BLaER1 (cell line): ENCODE results near the gene BMP6.
A peak's percentile ranks its signal among the peaks of the same experiment; 100 is the strongest.
"Not testable (repeated sequence)": the region's sequence is repeated elsewhere in the genome, so short reads cannot be mapped to it uniquely, and the experiment has no call there.

Experiments used
- H3K27ac ChIP-seq: shearing (Covaris generic); formaldehyde crosslinking; 2 replicates; pipeline ENCODE4 v1.8.1; 2022
- H3K27me3 ChIP-seq: shearing (Covaris generic); formaldehyde crosslinking; 2 replicates; pipeline ENCODE4 v1.8.1; 2022
- H3K36me3 ChIP-seq: shearing (Covaris generic); formaldehyde crosslinking; 2 replicates; pipeline ENCODE4 v1.8.1; 2022
- H3K4me1 ChIP-seq: shearing (Covaris generic); formaldehyde crosslinking; 2 replicates; pipeline ENCODE4 v1.8.1; 2022
- H3K4me2 ChIP-seq: shearing (Covaris generic); formaldehyde crosslinking; 2 replicates; pipeline ENCODE4 v1.8.1; 2022
- H3K4me3 ChIP-seq: shearing (Covaris generic); formaldehyde crosslinking; 2 replicates; pipeline ENCODE4 v1.8.1; 2022
- H3K9ac ChIP-seq: shearing (Covaris generic); formaldehyde crosslinking; 2 replicates; pipeline ENCODE4 v1.8.1; 2022
- H3K9me3 ChIP-seq: shearing (Covaris generic); formaldehyde crosslinking; 2 replicates; pipeline ENCODE4 v1.8.1; 2022
- H4K20me1 ChIP-seq: shearing (Covaris generic); formaldehyde crosslinking; 2 replicates; pipeline ENCODE4 v1.8.1; 2022
- Cebpa-rat ChIP-seq: shearing (Covaris generic); IDR thresholded peaks from 2 replicates; pipeline ENCODE4 v1.8.1; 2022

Gene BMP6

GRCh38 chr6:7887278-7887991 is 161.5 kb downstream of the BMP6 start:
- H3K27ac ChIP-seq: peak overlapping the region; percentile 18; the same call in 1 of the 2 replicates
- H3K27me3 ChIP-seq: no peaks in the 10 kb centered on the region
- H3K9ac ChIP-seq: no peak overlapping the region
- H3K4me2 ChIP-seq: 0 out of 2 replicates have a peak overlapping the region, but pooled peaks have one; percentile 28
- H3K4me1 ChIP-seq: peaks cover 12% of the 10 kb centered on the region
- peaks cover 15% of the 10 kb centered on the region; the same call in 1 of the 2 replicates for H4K20me1 ChIP-seq
- no peak for TF ChIP-seq Cebpa-rat
- H3K36me3 ChIP-seq: peaks cover 100% of the 10 kb centered on the region
- 0 out of 2 replicates have a peak, but pooled peaks cover under 1% of the 10 kb centered on the region for H3K9me3 ChIP-seq
- no peak overlapping the region for H3K4me3 ChIP-seq

- peaks cover 100% of the 10 kb centered on the region for H3K36me3 ChIP-seq
These were observed 162.9 kb downstream of the BMP6 start for GRCh38 chr6:7888587-7889357.

DNA sequence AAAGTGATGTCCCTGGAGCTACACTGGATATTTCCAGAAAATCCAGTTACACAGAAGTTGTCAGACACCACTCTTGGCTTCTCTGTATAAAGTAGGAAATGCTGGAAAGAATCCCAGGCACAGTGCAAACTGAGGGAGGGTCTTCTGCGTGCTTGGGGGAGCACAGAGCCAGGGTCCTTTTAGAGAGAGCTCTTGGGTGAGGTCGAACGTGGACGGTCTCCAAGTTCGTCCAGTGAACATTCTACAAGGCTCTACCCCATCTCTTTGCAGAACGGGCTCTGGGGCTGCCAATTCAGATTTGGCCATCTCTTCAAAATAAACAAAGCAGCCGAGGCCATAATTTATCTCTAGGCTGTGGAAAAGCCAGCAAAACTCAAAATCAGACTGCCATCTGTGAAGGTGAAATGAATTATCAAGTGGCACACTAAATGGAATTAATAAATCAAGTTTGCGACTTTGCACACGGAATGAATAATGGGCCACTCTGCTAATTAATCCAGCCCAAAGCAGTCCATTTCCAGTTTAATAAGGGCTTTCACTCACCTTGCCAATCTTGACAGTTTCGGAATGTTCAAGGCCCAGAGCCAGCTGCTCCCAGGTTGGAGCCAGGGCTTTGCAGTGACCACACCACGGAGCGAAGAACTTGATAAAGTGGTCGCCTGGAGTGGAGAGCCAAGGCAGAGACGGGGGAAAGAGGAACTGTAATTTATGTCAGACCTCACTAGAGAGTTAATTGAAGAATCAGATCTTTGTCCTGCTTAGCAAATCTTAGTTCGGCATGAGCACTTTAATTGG is 165.4 kb downstream of the BMP6 start:
- Histone ChIP-seq H3K9me3 (peaks cover 12% of the 10 kb centered on the region; the same call in 1 of the 2 replicates), H3K4me1 (peaks cover 12% of the 10 kb centered on the region), H3K27ac (no peak overlapping the region), H4K20me1 (peaks cover 32% of the 10 kb centered on the region; the same call in 1 of the 2 replicates), H3K4me3 (no peak overlapping the region), H3K36me3 (peaks cover 100% of the 10 kb centered on the region), H3K4me2 (no peak overlapping the region), H3K27me3 (no peaks in the 10 kb centered on the region), H3K9ac (no peak overlapping the region)
- no peak for TF ChIP-seq Cebpa-rat

More at GRCh38 chr6:7888587-7889357, 162.9 kb downstream of the BMP6 start:
- H3K4me3 ChIP-seq: no peak overlapping the region
- no peak overlapping the region for H3K27ac ChIP-seq
- TF ChIP-seq Cebpa-rat: no peak
- no peak overlapping the region for H3K9ac ChIP-seq
- peaks cover 12% of the 10 kb centered on the region for H3K4me1 ChIP-seq
- H3K4me2 ChIP-seq: no peak overlapping the region
- no peaks in the 10 kb centered on the region for H3K27me3 ChIP-seq
- peaks cover 12% of the 10 kb centered on the region; the same call in 1 of the 2 replicates for H3K9me3 ChIP-seq
- peaks cover 15% of the 10 kb centered on the region; the same call in 1 of the 2 replicates for H4K20me1 ChIP-seq

DNA sequence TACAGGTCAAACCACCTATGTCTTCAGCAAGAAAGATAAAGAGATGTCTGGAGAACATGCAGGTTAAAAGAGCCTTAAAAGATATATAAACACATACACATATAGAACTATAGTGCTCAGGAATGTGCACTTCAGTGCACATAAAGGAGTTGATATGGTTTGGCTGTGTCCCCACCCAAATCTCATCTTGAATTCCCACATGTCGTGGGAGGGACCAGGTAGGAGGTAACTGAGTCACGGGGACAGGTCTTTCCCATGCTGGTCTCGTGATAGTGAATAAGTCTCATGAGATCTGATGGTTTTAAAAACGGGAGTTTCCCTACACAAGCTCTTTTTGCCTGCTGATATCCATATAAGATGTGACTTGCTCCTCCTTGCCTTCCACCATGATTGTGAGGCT is 166.5 kb downstream of the BMP6 start:
- Histone ChIP-seq H3K4me1 (peaks cover 12% of the 10 kb centered on the region), H3K9me3 (peaks cover 12% of the 10 kb centered on the region; the same call in 1 of the 2 replicates), H3K36me3 (peaks cover 97% of the 10 kb centered on the region), H4K20me1 (peaks cover 34% of the 10 kb centered on the region; the same call in 1 of the 2 replicates)
- not testable (repeated sequence) for H3K27ac ChIP-seq, H3K4me3 ChIP-seq, H3K4me2 ChIP-seq, H3K9ac ChIP-seq, H3K27me3 ChIP-seq

DNA sequence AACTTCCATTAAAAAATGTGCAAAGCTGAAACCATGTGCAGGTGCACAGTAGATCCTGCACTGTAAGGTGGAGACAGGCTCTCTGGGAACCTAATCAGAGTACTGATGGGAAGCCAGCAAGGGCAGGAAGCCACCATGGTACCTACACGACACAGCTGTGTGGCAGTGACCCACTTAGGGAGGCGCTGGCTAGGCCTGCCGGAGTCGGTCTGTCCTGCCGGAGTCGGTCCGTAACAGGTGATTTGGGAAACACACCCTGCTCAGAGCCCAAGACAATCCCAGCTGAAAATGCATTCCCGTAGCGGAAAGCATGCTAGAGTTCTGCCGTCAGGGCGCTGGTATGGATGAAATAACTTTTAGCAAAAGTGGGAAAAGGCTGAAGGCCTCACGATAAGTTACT is 167.4 kb downstream of the BMP6 start:
- no peak overlapping the region for H3K4me3 ChIP-seq
- H3K9me3 ChIP-seq: peaks cover 12% of the 10 kb centered on the region; the same call in 1 of the 2 replicates
- H3K4me1 ChIP-seq: peaks cover 6% of the 10 kb centered on the region
- H3K27me3 ChIP-seq: no peaks in the 10 kb centered on the region
- no peak for TF ChIP-seq Cebpa-rat
- no peak overlapping the region for H3K9ac ChIP-seq
- peaks cover 35% of the 10 kb centered on the region; the same call in 1 of the 2 replicates for H4K20me1 ChIP-seq
- peaks cover 97% of the 10 kb centered on the region for H3K36me3 ChIP-seq
- no peak overlapping the region for H3K4me2 ChIP-seq
- no peak overlapping the region for H3K27ac ChIP-seq

GRCh38 chr6:7894262-7895124 is 168.6 kb downstream of the BMP6 start:
- Histone ChIP-seq H3K4me2 (no peak overlapping the region), H3K27ac (no peak overlapping the region), H3K36me3 (peaks cover 96% of the 10 kb centered on the region), H3K4me1 (no peaks in the 10 kb centered on the region), H3K9me3 (peaks cover 12% of the 10 kb centered on the region; the same call in 1 of the 2 replicates), H3K4me3 (no peak overlapping the region), H3K27me3 (no peaks in the 10 kb centered on the region), H3K9ac (no peak overlapping the region), H4K20me1 (peaks cover 43% of the 10 kb centered on the region; the same call in 1 of the 2 replicates)
- no peak for TF ChIP-seq Cebpa-rat

DNA sequence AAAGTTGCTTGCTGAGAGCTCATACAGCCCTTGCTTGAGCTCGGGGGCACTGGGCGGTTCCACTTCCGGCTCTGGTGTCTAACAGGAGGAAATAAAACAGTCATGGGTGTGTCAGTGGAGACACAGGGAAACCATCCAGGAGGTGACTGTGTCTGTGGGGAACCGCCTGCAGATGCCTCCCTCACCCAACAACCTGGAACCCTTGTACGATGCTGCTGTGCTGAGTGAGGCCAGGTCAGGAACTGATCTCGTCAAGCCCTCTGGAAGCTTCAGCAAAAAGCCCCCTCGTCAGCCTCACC is 169.2 kb downstream of the BMP6 start:
- H3K27ac ChIP-seq: no peak overlapping the region
- H3K4me1 ChIP-seq: no peaks in the 10 kb centered on the region

DNA sequence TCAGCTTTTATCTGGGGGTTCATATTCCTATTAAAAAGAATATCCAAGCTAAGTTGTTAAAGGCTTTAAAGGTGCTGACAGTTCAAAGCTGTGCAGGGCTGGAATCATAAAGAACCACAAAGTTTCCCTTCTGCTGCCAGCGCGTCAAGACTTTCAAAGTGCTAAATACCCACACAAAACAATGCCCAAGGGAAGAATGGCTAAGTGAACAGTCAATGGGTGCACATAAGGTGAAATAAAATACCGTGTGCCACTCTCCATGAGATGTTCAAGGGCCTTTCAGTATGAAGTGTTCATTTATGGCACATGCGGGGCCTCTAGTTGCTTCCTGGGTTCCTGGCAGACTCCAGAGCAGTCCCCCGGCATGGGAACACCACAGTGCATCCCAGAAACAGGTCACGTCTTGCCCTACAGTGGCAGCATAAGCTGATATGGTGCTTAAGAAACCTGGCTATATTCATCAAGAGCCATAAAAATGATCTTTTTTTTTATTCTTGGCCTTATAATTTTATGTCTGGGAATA is 170.6 kb downstream of the BMP6 start:
- peaks cover 96% of the 10 kb centered on the region for H3K36me3 ChIP-seq
- peaks cover 12% of the 10 kb centered on the region; the same call in 1 of the 2 replicates for H3K9me3 ChIP-seq
- peaks cover 57% of the 10 kb centered on the region for H4K20me1 ChIP-seq
- H3K27ac ChIP-seq: no peak overlapping the region
- no peaks in the 10 kb centered on the region for H3K4me1 ChIP-seq
- no peak overlapping the region for H3K4me3 ChIP-seq
- H3K4me2 ChIP-seq: no peak overlapping the region
- no peaks in the 10 kb centered on the region for H3K27me3 ChIP-seq
- no peak overlapping the region for H3K9ac ChIP-seq
- no peak for TF ChIP-seq Cebpa-rat

More for the DNA sequence above, 169.2 kb downstream of the BMP6 start:
- Histone ChIP-seq H4K20me1 (peaks cover 49% of the 10 kb centered on the region), H3K9ac (no peak overlapping the region), H3K36me3 (peaks cover 96% of the 10 kb centered on the region), H3K4me3 (no peak overlapping the region), H3K9me3 (peaks cover 12% of the 10 kb centered on the region; the same call in 1 of the 2 replicates), H3K27me3 (no peaks in the 10 kb centered on the region), H3K4me2 (no peak overlapping the region)
- TF ChIP-seq Cebpa-rat: no peak
